OCI-M2 (cell line): ENCODE data around the gene PTPRO.

Experiments
- DNase-seq: peaks from one replicate; lab custom pipeline; 2025; ENCODE audit not compliant: unreplicated experiment; lab: John Stamatoyannopoulos, UW

The PTPRO gene

DNA sequence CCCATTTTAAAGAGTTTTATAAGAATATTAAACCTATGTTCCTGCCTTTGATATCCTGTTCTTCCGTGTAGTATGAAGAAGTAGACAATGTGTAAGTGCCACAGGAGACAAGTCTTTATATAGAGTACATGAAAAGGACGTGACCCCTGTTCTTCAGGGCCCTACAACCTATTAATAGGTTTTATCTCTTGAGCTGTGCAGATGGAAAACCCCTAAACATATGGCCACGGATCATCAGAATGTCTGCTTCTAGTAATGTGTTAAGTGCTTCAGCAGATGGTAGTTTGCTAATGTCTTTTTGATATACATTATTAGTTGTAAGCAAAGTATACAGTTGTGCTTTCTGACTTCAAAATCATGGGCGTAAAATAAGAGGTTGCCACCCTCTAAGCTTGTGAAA is 228.5 kb downstream of the PTPRO start:
- no peak for DNase-seq

DNA sequence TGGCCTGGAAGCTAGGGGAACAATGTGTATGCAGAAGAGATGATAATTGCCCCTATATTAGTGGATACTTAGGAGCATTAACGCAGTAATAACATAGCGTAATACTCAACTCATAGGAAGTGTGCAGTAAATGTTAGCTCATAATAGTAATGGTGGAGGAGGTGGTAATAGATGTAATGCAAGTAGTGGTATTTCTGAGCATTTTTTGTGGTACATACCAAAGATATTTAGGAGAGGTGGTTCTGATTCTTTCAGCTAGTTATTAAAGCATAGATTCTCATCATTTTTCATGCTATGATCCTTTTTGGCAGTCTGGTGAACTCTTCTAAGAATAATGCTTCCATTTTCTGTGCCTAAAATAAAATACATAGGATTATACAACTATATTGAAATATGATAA is 233.1 kb downstream of the PTPRO start:
- DNase-seq = no peak

DNA sequence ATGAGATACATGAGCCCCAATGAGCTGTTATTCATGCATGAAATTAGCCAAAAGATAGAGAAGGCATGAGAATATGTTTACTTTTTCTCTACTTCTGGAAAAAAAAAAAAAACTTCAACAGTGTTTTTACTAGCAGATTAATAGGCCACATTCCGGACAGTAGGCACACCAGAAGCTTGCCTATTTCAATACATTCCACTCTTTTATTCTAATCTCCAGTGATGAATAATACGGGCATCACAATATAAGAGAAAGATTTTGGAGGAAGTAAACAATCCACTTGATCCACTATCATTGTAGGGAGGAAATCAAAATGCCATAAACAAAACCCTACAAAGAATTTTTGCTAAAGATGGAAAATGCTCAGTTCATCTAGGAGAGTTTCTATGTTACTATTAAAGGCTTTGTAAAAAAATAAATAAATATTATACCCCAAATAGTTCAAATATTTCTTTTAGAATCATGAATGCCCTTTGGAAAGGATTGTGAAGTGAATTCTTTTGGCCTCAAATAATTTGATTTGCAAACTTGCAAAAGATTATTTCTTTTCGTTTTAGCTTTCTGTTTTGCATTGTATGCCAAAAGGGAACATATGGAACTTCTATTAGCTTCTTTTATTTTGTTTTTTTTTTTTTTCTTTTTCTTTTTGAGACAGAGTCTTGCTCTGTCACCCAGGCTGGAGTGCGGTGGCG is 234.2 kb downstream of the PTPRO start:
- no peak for DNase-seq

DNA sequence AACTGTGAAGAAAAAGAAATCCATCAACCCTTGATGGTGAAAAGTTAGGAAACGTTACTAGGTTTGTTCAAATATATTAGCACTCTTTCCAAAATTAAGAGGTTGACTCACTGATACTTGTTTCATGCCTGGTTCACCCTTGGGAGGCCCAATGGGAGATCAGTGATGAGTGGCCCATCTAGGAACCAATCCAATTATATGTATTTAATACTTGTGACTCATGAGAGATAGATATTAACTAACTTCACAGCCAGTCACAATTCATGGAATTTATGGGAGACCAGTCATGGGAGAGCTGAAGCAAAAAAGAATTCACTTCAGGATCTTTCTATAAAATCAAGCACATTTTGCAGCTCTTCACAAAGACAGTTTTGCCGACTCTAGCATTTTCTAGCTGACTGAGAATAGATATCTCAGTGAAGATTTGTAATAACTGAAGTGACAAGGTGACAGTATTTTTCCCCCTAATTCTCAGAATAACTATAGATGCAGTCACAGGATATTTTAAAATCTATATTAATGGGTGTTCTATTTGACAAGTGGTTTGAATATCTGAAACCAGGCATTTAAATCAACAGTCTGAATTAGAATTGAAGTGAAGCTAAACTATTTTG is 236.7 kb downstream of the PTPRO start:
- DNase-seq = no peak

DNA sequence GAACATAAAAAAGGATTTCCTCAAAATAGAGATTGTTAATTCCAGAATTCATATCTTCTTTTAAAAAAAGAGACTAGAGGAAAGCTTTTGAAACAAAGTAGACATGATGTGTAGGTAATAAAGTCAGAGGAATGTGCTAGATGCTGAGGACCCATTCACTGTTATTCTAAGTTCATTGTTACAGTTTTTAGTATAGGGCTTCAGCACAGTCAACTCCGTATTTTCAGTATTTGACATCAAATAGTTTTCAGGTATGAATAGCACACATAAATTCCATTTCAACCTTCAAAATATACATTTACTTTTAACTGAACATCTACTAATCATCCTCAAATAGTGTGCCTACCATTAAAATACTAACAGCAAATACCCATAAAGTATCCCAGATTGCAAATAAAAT is 239.1 kb downstream of the PTPRO start:
- no peak for DNase-seq

DNA sequence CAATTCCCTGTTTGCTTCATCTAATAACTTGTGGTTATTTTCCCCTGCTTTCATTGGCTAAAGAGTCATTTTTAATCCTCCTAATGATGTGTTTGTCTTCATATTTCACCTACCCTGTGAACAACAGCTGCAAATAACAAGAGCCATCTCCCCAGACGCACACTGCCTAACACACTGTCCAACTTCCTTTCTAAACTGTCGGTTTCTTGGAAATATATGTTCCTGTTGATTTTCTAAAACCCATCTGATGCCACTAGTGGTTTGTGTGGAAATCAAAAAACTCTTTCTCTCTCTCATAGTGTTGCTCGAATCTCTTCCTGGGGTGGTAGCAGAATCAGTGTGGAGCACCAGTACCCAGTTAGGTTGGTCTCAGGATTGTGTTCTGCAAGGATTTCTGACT is 240.0 kb downstream of the PTPRO start:
- no peak for DNase-seq

DNA sequence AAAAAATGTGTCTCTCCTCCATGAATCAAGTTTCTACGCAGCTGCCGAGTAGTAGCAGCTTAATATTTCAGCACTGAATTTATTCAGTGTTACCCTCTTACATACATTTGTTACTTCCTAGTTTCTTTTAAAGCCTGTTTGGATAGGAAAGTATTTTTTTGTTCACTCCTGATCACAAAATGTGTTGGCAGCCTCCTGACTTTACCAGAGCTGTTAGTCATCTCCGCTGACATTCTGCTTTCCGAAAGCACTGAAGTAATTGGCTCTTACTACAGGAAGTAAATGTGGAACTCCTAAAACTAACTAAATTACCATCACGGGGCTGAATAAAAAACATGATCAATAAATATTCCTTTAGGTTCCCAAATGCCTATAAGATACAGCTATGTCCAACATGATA is 241.4 kb downstream of the PTPRO start:
- no peak for DNase-seq

DNA sequence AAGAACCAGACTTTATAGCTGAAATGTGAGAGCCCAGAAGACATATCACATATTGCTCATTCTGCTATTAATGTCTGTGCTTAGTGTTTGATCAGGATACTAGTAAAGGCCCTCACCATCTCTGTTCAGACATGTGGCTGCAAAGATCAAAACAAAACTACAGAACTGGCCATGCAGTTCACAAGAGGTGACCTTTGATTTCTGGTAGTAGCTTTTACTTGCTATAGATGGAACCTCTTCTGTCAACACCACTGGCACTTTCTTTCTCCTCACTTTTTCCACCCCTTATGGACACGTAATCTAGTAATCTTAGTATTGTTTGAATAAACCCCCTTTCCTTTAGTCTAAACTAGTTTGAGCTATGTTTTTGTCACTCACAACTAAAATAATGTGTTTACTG is 252.0 kb downstream of the PTPRO start:
- no peak for DNase-seq

DNA sequence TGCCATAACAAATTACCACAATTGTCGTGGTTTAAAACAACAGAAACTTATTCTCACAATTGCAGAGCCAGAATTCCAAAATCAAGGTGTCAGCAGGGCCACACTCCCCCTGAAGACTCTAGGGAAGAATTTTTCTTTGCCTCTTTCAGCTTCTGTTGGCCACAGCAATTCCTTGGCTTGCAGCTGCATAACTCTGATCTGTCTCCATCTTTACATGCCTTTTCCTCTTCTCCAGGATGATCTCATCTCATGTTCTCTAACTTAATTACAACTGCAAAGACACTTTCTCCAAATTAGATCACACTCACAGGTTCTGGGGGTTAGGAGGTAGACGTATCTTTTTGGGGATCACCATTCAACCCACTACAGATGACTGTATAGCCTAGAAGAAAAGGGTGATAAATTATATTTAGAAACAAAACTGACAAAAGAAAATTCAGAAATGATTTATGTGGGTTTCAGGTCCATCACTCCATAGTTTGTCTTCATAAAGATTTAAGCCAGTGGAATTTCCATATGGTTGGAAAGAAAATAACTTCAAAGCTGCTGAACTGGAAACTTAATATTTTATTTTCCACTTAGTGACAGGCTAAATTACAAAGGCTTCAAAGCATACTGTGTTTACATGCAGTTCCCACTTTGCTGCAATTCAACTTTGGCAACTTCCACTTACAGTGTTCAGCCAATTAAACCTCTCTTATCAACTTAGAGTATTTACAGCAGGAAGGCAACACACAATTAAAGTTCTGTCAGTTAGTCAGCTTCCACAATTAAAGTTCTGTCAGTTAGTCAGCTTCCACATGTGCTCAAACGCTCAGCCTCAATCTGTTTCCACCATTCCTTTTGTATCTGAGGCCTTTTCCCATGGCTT is 253.6 kb downstream of the PTPRO start:
- DNase-seq = no peak

DNA sequence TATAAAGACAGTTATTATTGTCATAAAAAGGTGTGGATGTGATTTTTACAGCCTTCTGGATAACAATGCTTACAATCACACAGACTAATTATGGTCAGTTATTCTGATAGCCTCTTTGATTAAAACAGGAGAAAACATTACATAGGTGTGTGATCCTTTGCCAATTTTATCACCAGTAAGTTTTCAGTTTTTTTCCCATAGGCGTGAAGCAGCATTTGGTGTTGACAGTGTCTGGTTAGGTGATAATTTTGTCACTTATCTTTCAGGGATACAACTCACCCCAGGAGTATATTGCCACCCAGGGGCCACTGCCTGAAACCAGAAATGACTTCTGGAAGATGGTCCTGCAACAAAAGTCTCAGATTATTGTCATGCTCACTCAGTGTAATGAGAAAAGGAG is 258.1 kb downstream of the PTPRO start:
- DNase-seq = no peak

DNA sequence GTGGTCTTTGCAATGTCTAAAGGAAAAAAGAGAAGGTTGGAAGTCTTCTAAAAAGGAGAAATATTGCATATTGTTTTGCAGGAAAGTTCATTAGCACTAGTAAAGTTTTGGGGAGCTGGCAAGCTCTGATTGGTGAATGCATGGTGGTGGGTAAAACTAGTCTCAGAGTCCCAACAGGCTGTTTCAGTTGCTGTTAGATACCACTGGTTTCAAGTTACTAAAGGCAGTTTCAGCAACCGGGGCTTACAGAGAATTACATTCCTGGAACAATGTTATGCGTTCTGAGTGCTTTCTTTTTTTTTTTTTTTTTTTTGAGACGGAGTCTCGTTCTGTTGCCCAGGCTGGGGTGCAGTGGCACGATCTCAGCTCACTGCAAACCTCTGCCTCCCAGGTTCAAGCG is 258.7 kb downstream of the PTPRO start:
- DNase-seq = no peak

DNA sequence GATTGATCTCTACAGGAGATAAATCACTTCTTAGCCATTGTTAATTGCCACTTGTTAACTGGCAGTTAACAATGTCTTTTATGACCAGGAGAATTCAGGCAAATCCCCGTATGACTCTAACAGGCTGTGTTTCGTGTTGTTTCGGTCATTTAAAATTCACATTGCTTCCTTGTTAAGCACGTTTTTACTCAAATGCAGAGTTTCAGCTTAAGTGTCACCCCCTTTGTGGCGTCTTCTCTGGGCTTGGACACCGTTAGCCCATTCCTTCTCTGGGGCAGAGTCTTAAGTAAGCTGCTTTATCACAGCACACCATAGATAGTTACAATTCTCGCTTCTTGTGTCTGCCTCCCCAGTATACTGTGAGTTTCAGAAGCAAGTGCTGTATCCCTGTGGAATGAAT is 261.5 kb downstream of the PTPRO start:
- DNase-seq = no peak

DNA sequence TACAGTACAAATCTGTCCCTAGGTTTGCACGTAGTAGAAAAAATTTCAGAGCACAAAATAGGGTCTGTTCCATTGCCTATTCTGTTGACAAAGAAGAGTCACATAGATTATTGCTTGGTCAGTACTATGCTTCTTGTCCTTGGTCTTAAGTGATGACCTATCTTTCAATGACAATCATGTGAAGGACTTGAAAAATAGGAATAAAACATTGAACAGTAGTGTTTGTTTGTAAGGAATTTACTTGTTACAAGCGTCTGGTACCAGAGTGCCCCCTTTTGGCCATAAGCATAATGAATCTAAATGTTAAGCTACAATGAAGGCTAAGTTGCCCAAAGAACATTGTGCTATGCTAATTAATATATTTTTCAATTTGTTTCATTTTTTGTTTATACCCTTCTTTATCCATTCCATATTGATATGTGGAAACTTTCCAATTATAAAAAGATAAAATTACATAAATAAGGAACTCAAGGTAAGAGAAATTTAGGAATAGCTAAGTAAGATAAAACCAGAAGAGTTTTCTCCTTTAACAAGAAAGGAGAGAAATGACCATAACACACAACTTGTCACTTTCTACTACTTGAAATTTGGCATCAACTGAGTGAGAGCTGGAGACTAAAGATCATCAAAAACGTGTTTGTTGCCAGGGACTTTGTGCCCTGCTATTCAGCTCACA is 262.2 kb downstream of the PTPRO start:
- no peak for DNase-seq

DNA sequence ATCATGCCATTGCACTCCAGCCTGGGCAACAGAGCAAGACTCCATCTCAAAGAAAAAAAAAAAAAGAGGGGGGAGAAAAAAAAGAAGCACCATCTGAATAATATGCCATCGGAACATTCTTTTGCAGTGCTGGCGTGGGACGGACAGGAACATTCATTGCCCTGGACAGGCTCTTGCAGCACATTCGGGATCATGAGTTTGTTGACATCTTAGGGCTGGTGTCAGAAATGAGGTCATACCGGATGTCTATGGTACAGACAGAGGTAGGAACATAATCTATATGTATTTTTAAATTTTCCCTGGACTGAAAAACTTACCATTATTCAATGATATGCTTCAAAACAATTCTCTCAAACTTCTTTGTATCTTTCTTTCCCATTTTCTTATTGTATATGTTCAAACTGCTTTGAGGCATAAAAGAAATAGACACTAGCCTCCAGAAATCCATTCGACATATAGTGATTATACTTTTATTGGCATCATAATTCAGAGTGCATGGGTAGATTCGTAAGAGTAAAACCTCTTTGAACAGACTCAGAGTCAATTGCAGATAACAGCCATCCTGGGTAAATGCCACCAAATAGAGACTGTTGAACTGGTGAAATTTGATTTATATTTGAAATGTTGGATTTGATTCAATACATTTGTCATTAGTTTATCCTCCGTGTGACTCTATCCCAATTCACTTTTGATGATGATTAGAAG is 267.2 kb downstream of the PTPRO start:
- DNase-seq = no peak

DNA sequence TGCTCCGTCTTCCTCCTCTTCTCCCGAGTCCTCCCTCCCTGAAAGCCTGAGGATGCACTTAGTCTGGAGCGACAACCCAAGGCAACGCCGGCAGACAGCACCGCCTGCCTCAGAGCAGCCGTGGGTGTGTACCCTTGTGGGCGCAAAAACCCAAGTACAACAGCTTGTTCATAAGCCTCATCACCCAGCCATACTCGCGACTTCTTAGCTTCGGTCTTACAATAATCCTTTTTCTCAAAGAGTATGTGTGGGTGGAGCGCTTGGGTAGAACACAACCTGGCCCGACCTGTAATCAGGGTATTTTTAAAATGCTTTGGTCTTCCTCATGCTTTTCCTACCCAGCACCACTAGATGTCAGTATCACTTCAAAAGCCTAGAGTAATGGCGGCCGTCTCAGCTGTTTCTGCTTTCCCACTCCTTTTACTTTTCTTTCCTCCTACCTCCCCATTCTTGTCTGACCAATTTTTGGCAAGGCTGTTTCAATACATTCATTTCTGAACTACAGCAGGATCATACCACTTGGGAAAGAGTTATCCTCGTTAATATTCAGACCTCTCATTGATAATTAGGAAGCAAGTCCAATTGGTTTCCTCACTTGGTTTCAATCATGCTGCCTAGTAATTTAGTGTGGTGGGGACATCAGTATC is 268.0 kb downstream of the PTPRO start:
- no peak for DNase-seq

DNA sequence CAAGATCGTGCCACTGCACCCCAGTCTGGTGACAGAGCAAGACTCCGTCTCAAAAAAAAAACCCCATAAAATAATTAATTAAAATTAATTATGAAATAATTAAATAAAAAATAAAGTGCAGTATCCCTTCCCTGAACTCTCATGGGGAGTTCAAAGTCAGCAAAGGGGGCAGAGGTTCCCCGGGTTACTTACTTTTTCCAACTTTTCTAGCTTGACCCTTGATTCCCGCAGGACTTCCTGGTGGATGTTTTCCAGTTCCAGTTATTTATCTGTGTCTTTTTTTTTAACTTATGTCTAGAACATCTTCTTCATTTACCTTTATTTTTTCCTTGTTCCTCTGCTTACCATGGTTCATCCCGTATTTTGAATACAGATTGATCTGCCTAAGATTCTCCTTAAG is 269.5 kb downstream of the PTPRO start:
- no peak for DNase-seq

DNA sequence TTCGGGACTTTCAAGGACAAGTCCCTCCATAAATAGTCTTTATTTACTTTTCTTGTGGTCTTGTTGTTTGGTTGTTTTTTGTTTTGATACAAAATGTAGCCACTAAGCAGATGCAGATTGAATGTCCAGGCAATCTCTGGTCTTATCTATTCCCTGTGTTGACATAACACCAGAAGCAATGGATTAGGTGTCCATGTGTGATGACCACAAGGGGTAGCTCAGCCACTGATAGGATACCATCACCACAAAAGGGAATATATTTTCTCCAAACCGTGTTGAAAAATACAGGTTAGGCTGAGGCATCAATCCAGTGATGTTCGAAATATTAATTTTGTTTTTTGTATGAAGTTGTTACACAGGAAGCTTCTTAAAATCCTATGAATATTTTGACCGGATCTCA is 270.6 kb downstream of the PTPRO start:
- DNase-seq = no peak

DNA sequence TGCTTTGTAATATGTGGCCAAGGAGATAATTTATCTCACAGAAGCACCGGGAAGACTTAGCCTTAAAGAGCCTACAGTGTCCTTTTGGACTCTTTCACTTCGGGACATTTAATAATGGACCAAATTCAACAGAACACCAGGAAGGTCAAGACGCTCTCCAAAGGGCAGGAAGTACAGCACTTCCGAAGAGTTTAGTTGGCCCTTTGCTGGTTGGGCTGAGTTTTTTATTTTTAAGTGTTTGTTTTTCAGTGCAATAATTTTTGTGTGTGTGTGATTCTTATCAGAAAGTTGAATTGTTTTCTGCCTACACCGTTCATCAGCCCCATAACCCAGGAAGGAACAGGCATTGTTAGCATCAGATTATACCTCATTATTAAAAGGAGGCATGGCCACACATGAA is 273.9 kb downstream of the PTPRO start:
- no peak for DNase-seq

DNA sequence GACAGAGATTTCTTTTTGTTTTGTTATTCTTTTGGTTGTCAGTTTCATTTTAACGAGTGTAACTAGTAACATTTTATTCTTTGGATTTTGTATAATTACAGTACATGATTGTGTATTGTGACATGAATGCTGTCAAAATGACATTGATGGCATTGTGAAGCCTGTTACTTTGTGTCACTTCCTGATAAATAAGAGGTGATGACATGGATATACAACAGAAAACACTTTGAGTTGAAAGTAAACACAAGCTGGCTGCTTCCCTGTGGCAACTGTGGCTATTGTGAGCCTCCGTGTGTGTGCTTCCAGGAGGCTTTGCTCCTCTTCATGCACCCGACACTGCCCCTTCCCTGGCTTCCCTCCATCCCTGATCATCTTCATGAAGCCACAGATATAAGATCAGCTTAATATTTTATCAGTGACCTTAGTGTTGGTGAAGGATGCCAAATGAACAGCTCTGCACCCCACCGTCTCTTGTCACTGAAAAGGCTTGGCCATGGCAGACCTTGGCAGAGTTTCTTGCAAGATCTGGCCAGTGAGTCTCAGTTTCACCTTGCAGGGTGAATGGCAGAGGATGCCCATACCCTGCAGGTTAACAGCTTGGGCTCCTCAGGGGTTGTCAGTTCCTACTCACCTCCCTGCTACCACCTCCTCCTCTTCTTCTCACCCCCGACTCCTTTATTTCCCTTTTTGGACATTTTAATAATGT is 275.0 kb downstream of the PTPRO start:
- DNase-seq = no peak
